Measurements from ENCODE around the gene INO80B. TPM values are rescaled to one million over a fixed set of nuclear protein-coding genes. Genes with fewer than 3 reads are reported as not detected.

The INO80B gene
- total and polyA plus RNA-seq, 2 donors (not counting 1 experiment from before 2014, with no cell fraction given) = 6.9 to 13.0 TPM

DNA sequence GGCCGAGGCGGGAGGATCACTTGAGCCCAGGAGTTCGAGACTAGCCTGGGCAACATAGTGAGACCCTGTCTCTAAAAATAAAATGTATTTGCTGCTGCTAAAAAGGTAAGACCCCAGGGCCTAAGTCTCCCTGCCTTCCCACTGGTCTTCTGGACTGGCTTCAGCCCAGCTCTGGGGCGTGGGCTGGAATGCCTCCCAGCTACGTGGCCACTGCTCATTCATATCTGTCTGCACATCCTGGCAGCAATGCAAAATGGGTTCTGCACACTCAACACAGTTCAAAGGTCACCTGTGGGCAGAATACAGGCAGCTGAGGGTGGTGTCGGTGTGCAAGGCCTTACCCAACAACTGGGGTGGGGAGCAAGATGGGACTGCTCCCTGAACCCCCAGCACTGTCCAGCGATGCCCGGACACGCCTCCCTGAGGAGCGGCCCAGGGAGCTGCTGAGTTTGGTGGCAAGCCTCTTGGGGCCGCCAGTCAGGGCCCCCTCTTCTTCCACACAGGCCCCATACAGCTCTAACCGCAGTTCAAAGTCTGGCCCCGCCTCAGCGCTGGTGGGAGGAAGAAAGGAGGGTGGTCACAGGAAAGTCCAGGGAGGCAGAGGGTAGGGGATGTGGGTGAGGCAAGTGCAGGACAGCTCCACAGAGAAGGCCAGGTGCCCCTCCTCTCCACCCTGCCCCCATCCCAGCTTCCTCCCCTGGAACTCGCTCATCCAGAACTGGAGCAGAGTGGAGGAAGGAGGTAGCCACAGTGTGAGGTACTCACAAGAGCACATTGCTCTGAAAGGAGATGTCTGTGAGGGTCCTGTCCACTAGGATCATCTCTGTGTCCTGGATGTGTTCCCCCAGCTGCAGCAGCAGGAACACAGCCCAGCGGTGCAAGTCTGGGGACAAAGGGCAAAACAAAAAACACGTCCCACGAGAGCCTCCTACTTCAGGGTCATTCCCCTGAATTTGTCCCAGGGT, 25.1 kb upstream of the INO80B start:
- H3K27ac ChIP-seq (ENCODE audit: insufficient read depth, low read length) = no peak overlapping the region
- no peaks in the 10 kb centered on the region for H3K79me2 ChIP-seq (ENCODE audit: control insufficient read depth, insufficient read depth, low read length)
- no peaks in the 10 kb centered on the region for H3K9me3 ChIP-seq (ENCODE audit: control insufficient read depth, insufficient read depth, low read depth, low read length)
- H3K4me2 ChIP-seq (ENCODE audit: extremely low read depth, insufficient read depth, low read length) = no peak overlapping the region
- peak in 1 of 2 donors; percentile 24 for DNase-seq (ENCODE audit: low read depth in 2 of 2)
- no peak overlapping the region for H3K9ac ChIP-seq (ENCODE audit: insufficient read depth, low read length)
- H2AFZ ChIP-seq (ENCODE audit: low read length) = no peak overlapping the region
- H3K4me3 ChIP-seq (replicated peaks in 1 of 4; ENCODE audit: control extremely low read depth in 1 of 4, insufficient read depth in 1 of 4, low read depth in 3 of 4, low read length in 4 of 4) = no peak overlapping the region
- no peaks in the 10 kb centered on the region for H4K20me1 ChIP-seq (ENCODE audit: control insufficient read depth, extremely low read depth, insufficient read depth, low read length)
- H3K4me1 ChIP-seq (ENCODE audit: control insufficient read depth, extremely low read depth, insufficient read depth, low read length) = peaks cover 2% of the 10 kb centered on the region
- TF ChIP-seq EZH2 (IDR thresholded peaks at IDR 0.05; ENCODE audit: low read length, missing control alignments) = no peak
- TF ChIP-seq, protein P1, sequence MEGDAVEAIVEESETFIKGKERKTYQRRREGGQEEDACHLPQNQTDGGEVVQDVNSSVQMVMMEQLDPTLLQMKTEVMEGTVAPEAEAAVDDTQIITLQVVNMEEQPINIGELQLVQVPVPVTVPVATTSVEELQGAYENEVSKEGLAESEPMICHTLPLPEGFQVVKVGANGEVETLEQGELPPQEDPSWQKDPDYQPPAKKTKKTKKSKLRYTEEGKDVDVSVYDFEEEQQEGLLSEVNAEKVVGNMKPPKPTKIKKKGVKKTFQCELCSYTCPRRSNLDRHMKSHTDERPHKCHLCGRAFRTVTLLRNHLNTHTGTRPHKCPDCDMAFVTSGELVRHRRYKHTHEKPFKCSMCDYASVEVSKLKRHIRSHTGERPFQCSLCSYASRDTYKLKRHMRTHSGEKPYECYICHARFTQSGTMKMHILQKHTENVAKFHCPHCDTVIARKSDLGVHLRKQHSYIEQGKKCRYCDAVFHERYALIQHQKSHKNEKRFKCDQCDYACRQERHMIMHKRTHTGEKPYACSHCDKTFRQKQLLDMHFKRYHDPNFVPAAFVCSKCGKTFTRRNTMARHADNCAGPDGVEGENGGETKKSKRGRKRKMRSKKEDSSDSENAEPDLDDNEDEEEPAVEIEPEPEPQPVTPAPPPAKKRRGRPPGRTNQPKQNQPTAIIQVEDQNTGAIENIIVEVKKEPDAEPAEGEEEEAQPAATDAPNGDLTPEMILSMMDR (conservative IDR thresholded peaks at IDR 0.05 in 1 of 2, IDR thresholded peaks at IDR 0.05 in 1 of 2; ENCODE audit: low read depth in 1 of 2, low read length in 2 of 2) = no peak
- peaks cover 16% of the 10 kb centered on the region for H3K36me3 ChIP-seq (ENCODE audit: control insufficient read depth, insufficient read depth, low read length)
- H3K27me3 ChIP-seq (ENCODE audit: control insufficient read depth, insufficient read depth, low read length) = no peaks in the 10 kb centered on the region

DNA sequence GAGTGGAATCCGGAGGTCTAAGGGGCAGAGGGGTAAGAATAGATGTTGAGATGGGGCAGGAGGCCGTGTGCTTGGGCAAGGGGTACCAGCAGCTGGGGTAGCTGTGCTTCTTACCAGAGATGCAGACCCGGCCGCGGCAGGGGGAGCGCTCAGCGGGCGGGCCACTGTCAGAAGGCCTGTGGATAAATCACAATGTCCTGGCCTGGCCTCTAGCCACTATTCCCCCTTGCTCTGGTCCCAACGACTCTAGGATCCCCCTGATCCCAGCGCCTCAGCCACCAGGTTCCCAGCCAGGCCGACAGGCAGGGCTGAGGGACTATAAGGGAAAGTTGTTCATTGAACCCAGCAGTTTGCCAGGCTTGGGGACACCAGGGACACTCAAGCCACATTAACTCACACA, 24.4 kb upstream of the INO80B start:
- no peaks in the 10 kb centered on the region for H3K79me2 ChIP-seq (ENCODE audit: control insufficient read depth, insufficient read depth, low read length)

More for the DNA sequence above, 24.4 kb upstream of the INO80B start:
- peaks cover 14% of the 10 kb centered on the region for H3K36me3 ChIP-seq (ENCODE audit: control insufficient read depth, insufficient read depth, low read length)
- H3K4me1 ChIP-seq (ENCODE audit: control insufficient read depth, extremely low read depth, insufficient read depth, low read length) = peaks cover 2% of the 10 kb centered on the region
- H3K27me3 ChIP-seq (ENCODE audit: control insufficient read depth, insufficient read depth, low read length) = no peaks in the 10 kb centered on the region
- no peaks in the 10 kb centered on the region for H4K20me1 ChIP-seq (ENCODE audit: control insufficient read depth, extremely low read depth, insufficient read depth, low read length)
- no peak for TF ChIP-seq EZH2 (IDR thresholded peaks at IDR 0.05; ENCODE audit: low read length, missing control alignments)
- TF ChIP-seq, protein P1 (conservative IDR thresholded peaks at IDR 0.05 in 1 of 2, IDR thresholded peaks at IDR 0.05 in 1 of 2; ENCODE audit: low read depth in 1 of 2, low read length in 2 of 2) = no peak
- H2AFZ ChIP-seq (ENCODE audit: low read length) = no peak overlapping the region
- H3K9ac ChIP-seq (ENCODE audit: insufficient read depth, low read length) = no peak overlapping the region
- no peak for DNase-seq (ENCODE audit: low read depth in 2 of 2)
- H3K9me3 ChIP-seq (ENCODE audit: control insufficient read depth, insufficient read depth, low read depth, low read length) = no peaks in the 10 kb centered on the region
- H3K27ac ChIP-seq (ENCODE audit: insufficient read depth, low read length) = no peak overlapping the region
- no peak overlapping the region for H3K4me3 ChIP-seq (replicated peaks in 1 of 4; ENCODE audit: control extremely low read depth in 1 of 4, insufficient read depth in 1 of 4, low read depth in 3 of 4, low read length in 4 of 4)
- no peak overlapping the region for H3K4me2 ChIP-seq (ENCODE audit: extremely low read depth, insufficient read depth, low read length)

All from fibroblast of lung (primary cell).